GM18511 (cell line): ENCODE data around the gene TUT7.

Experiments used
- ATAC-seq: cut with Tn5 transposase; IDR thresholded peaks from one replicate; pipeline ENCODE4 v1.9.1; 2021; ENCODE audit warnings: mild to moderate bottlenecking, moderate library complexity; ENCODE audit not compliant: unreplicated experiment

Gene TUT7

GRCh38 chr9:86351880-86352279 is 2.3 kb downstream of the TUT7 start:
- no peak for ATAC-seq

- ATAC-seq = peak; percentile 32
Observed at GRCh38 chr9:86350006-86350760, 4.0 kb downstream of the TUT7 start.

- ATAC-seq = no peak
Observed at GRCh38 chr9:86349271-86349670, 4.9 kb downstream of the TUT7 start.

- ATAC-seq = no peak
Observed at GRCh38 chr9:86347991-86348390, 6.2 kb downstream of the TUT7 start.

- ATAC-seq = no peak
Observed at GRCh38 chr9:86344818-86345217, 9.4 kb downstream of the TUT7 start.

- ATAC-seq = no peak
Observed at GRCh38 chr9:86342269-86342668, 11.9 kb downstream of the TUT7 start.

GRCh38 chr9:86341007-86341491 is 13.2 kb downstream of the TUT7 start:
- ATAC-seq = no peak

- ATAC-seq = peak; percentile 32
Observed at GRCh38 chr9:86340356-86341006, 13.7 kb downstream of the TUT7 start.

- peak; percentile 50 for ATAC-seq
Observed at GRCh38 chr9:86337469-86338108, 16.6 kb downstream of the TUT7 start.

GRCh38 chr9:86336058-86336457 is 18.2 kb downstream of the TUT7 start:
- no peak for ATAC-seq

GRCh38 chr9:86333651-86334050 is 20.6 kb downstream of the TUT7 start:
- ATAC-seq = no peak

- ATAC-seq = no peak
Observed at GRCh38 chr9:86330186-86330585, 24.0 kb downstream of the TUT7 start.

GRCh38 chr9:86329649-86330048 is 24.6 kb downstream of the TUT7 start:
- no peak for ATAC-seq

- no peak for ATAC-seq
Observed at GRCh38 chr9:86328156-86328555, 26.1 kb downstream of the TUT7 start.

- no peak for ATAC-seq
Observed at GRCh38 chr9:86326536-86326935, 27.7 kb downstream of the TUT7 start.

- no peak for ATAC-seq
Observed at GRCh38 chr9:86324901-86325300, 29.3 kb downstream of the TUT7 start.

GRCh38 chr9:86324308-86324707 is 29.9 kb downstream of the TUT7 start:
- peak; percentile 80 for ATAC-seq

GRCh38 chr9:86322973-86323644 is 31.1 kb downstream of the TUT7 start:
- no peak for ATAC-seq

GRCh38 chr9:86321373-86321772 is 32.8 kb downstream of the TUT7 start:
- no peak for ATAC-seq

- ATAC-seq = no peak
Observed at GRCh38 chr9:86318187-86318586, 36.0 kb downstream of the TUT7 start.

GRCh38 chr9:86315078-86315477 is 39.1 kb downstream of the TUT7 start:
- ATAC-seq = no peak
